Endothelial cell of umbilical vein (primary cell): ENCODE results near the gene MYL5. TPM values are rescaled to one million over a fixed set of nuclear protein-coding genes. Genes with fewer than 3 reads are reported as not detected.
"Not testable (repeated sequence)": the region's sequence is repeated elsewhere in the genome, so short reads cannot be mapped to it uniquely, and the experiment has no call there.

ENCODE experiments used
- BruUV-seq: library from RNA; stranded (reverse); fragments of 400-500 nt; replicated peaks from 2 replicates; lab custom pipeline; 2021; lab: Mats Ljungman, UMichigan
- CTCF ChIA-PET: fragments of 300-600, 350-600 bp; sonication (Branson Sonifier 250); formaldehyde crosslinking; loops from one replicate; lab custom pipeline; 2021; ENCODE audit warnings: antibody characterized with exemption, inconsistent platforms; lab: Charles Lee
- POLR2A ChIA-PET: fragments of 300-600, 350-600 bp; sonication (Branson Sonifier 250); formaldehyde crosslinking; loops from one replicate; lab custom pipeline; 2021; ENCODE audit warnings: antibody characterized with exemption, inconsistent platforms; lab: Charles Lee
- DNase-seq: peaks from one replicate; pipeline ENCODE4 v3.0.0-alpha.2; 2011; ENCODE audit warnings: low read depth, low spot score
- FAIRE-seq: peaks from 2 replicates; lab custom pipeline; 2011; peaks lifted over from hg19 to GRCh38; lab: Jason Lieb, UNC
- H2AFZ ChIP-seq: 2 replicates; pipeline ENCODE4 v1.6.0; 2012; ENCODE audit warnings: low read depth, low read length, control low read depth, inconsistent platforms
- H3K27ac ChIP-seq: 2 replicates; pipeline ENCODE4 v1.5.1; 2011; ENCODE audit warnings: low read depth, mild to moderate bottlenecking, control low read depth, low read length, moderate library complexity; ENCODE audit not compliant: insufficient read depth
- H3K27me3 ChIP-seq, 2 experiments: 2 replicates each; pipeline versions ENCODE4 v1.6.0 to v1.6.1; 2011; ENCODE audit warnings: low read length in 2 of 2, mixed read lengths in 1 of 2; ENCODE audit not compliant: control insufficient read depth in 2 of 2, insufficient read depth in 2 of 2
- H3K36me3 ChIP-seq, 2 experiments: 2 replicates in 1 of 2; 3 replicates in 1 of 2; pipeline ENCODE4 v1.5.1; 2011; ENCODE audit warnings: low read length in 2 of 2, mild to moderate bottlenecking in 1 of 2, moderate library complexity in 1 of 2; ENCODE audit not compliant: control insufficient read depth in 2 of 2, insufficient read depth in 2 of 2; ENCODE audit errors: extremely low read depth in 1 of 2
- H3K4me1 ChIP-seq: 3 replicates; pipeline ENCODE4 v1.5.1; 2011; ENCODE audit warnings: mild to moderate bottlenecking, low read length; ENCODE audit not compliant: control insufficient read depth, insufficient read depth; ENCODE audit errors: extremely low read depth
- H3K4me2 ChIP-seq: 2 replicates; pipeline ENCODE4 v1.6.1; 2011; ENCODE audit warnings: low read length, control low read depth, mixed read lengths; ENCODE audit not compliant: insufficient read depth
- H3K4me3 ChIP-seq, 3 experiments: fragments of 200-600 bp in 1 of 3; sonication (generic), shearing (Covaris generic) in 1 of 3; replicated peaks in 1 of 3; 2 replicates each; pipeline ENCODE4 v1.5.1; 2011 to 2016; ENCODE audit warnings: control low read depth in 3 of 3, low read length in 3 of 3, mild to moderate bottlenecking in 2 of 3, inconsistent platforms in 1 of 3, low read depth in 1 of 3, moderate library complexity in 1 of 3; ENCODE audit not compliant: insufficient read depth in 1 of 3
- H3K79me2 ChIP-seq: 2 replicates; pipeline ENCODE4 v1.6.0; 2012; ENCODE audit warnings: low read length, inconsistent platforms; ENCODE audit not compliant: control insufficient read depth, insufficient read depth
- H3K9ac ChIP-seq: replicated peaks from 2 replicates; pipeline ENCODE3; 2011; ENCODE audit warnings: low read length, control low read depth; ENCODE audit not compliant: insufficient read depth; ENCODE audit errors: extremely low read depth
- H3K9me1 ChIP-seq: replicated peaks from 3 replicates; pipeline ENCODE4 v1.6.0; 2011; ENCODE audit warnings: mild to moderate bottlenecking, low read length; ENCODE audit not compliant: control insufficient read depth, insufficient read depth; ENCODE audit errors: extremely low read depth
- H3K9me3 ChIP-seq: replicated peaks from 2 replicates; pipeline ENCODE4 v1.5.1; 2012; ENCODE audit warnings: low read length, inconsistent platforms; ENCODE audit not compliant: control insufficient read depth, insufficient read depth
- H4K20me1 ChIP-seq: replicated peaks from 2 replicates; pipeline ENCODE3; 2011; ENCODE audit warnings: mild to moderate bottlenecking, low read length; ENCODE audit not compliant: control insufficient read depth, insufficient read depth; ENCODE audit errors: extremely low read depth
- CTCF ChIP-seq, 2 donors: IDR thresholded peaks; 1 replicate in 1 of 2; 2 replicates in 1 of 2; pipeline ENCODE4 v1.5.1; 2011; ENCODE audit warnings: low read length in 2 of 2, mild to moderate bottlenecking in 2 of 2, moderate library complexity in 2 of 2, control low read depth in 1 of 2, inconsistent platforms in 1 of 2, low read depth in 1 of 2; ENCODE audit not compliant: insufficient read depth in 1 of 2; ENCODE audit errors: extremely low read depth in 1 of 2
- EZH2 ChIP-seq: IDR thresholded peaks from 2 replicates; pipeline ENCODE4 v1.6.1; 2012; ENCODE audit warnings: borderline replicate concordance, low read depth, mild to moderate bottlenecking, moderate library complexity, low read length, inconsistent platforms; ENCODE audit not compliant: severe bottlenecking
- FOS ChIP-seq: IDR thresholded peaks from 2 replicates; pipeline ENCODE4 v1.6.1; 2011; ENCODE audit warnings: mild to moderate bottlenecking, low read length, moderate library complexity, borderline replicate concordance; ENCODE audit not compliant: insufficient read depth
- GATA2 ChIP-seq: IDR thresholded peaks from 2 replicates; pipeline ENCODE4 v1.7.0; 2011; ENCODE audit warnings: low read depth, mild to moderate bottlenecking, moderate library complexity, mixed read lengths, low read length; ENCODE audit not compliant: insufficient read length, insufficient read depth
- JUN ChIP-seq: IDR thresholded peaks from 2 replicates; pipeline ENCODE4 v1.6.1; 2011; ENCODE audit warnings: borderline replicate concordance, low read depth; ENCODE audit not compliant: insufficient read length, insufficient read depth
- MAX ChIP-seq: IDR thresholded peaks from 2 replicates; pipeline ENCODE4 v1.6.1; 2011; ENCODE audit not compliant: insufficient read depth, insufficient read length
- MYC ChIP-seq: IDR thresholded peaks from one replicate; pipeline ENCODE4 v1.6.1; 2011; ENCODE audit warnings: mild to moderate bottlenecking, low read depth, low read length
- POLR2A ChIP-seq: IDR thresholded peaks from 2 replicates; pipeline ENCODE4 v1.6.1; 2012; ENCODE audit warnings: low read depth, mild to moderate bottlenecking, control low read depth, low read length
- POLR2AphosphoS5 ChIP-seq: IDR thresholded peaks from 2 replicates; pipeline ENCODE4 v1.6.1; 2012; ENCODE audit warnings: low read depth, mild to moderate bottlenecking, control low read depth, low read length, moderate library complexity; ENCODE audit not compliant: insufficient read depth
- dilution Hi-C: fragments of 300-500 bp; cut with MboI; formaldehyde crosslinking; loops from one replicate; pipeline ENCODE4 v1.15.0; 2019; ENCODE audit warnings: low sequenced_read_pairs; ENCODE audit not compliant: extremely low pct_ligation_motif_present
- intact Hi-C: fragments of 100-400 bp; cut with micrococcal nuclease; formaldehyde crosslinking; loops from one replicate; pipeline ENCODE4 v1.10.0; 2022
- polyA plus RNA-seq, 4 experiments: library from polyadenylated mRNA; depleted of rRNA in 3 of 4; stranded (reverse) in 3 of 4; unstranded in 1 of 4; fragments of >200 nt; gene quantifications; 2 replicates each; pipeline versions ENCODE4 v1.2.1 to v1.2.3, GENCODE V29; 2011 to 2012; ENCODE audit warnings: missing spikeins in 1 of 4
- total RNA-seq: library from RNA; stranded (reverse); gene quantifications from 2 replicates; pipeline ENCODE4 v1.2.3, GENCODE V29; 2021

Gene MYL5
- total and polyA plus RNA-seq, 2 donors (not counting 3 experiments of a cell fraction or from before 2014, with no cell fraction given), result 12.3 to 13.4 TPM

- H3K4me2 ChIP-seq, result no peak overlapping the region
- H3K4me1 ChIP-seq, result no peaks in the 10 kb centered on the region
- H3K79me2 ChIP-seq, result no peaks in the 10 kb centered on the region
- ChIA-PET CTCF (no interaction called here), POLR2A (no interaction called here)
- H3K27me3 ChIP-seq, result peaks cover 0 to 5% of the 10 kb centered on the region in 2 experiments
- H3K9me1 ChIP-seq, result no peaks in the 10 kb centered on the region
- no peaks in the 10 kb centered on the region for H4K20me1 ChIP-seq
- no peaks in the 10 kb centered on the region for H3K9me3 ChIP-seq
- TF ChIP-seq MAX, result no peak
- no peak for TF ChIP-seq MYC
- TF ChIP-seq FOS, result no peak
- no peak for TF ChIP-seq CTCF (IDR thresholded peaks at IDR 0.05; ENCODE audit: extremely low read depth in 1 of 2, insufficient read depth in 1 of 2, low read depth in 1 of 2, low read length in 2 of 2)
- TF ChIP-seq EZH2, result no peak
- no peak for TF ChIP-seq JUN
- TF ChIP-seq GATA2, result no peak
- TF ChIP-seq POLR2A, result no peak
- TF ChIP-seq POLR2AphosphoS5, result no peak
- no peak for DNase-seq
- H3K27ac ChIP-seq, result no peak overlapping the region
- FAIRE-seq, result no peak
- intact Hi-C loops (no loop called here), dilution Hi-C loops (no loop called here)
- H2AFZ ChIP-seq, result no peak overlapping the region
- BruUV-seq, result no TSS peak
- H3K36me3 ChIP-seq, result peaks cover 9% of the 10 kb centered on the region in 2 experiments
- H3K9ac ChIP-seq, result no peak overlapping the region
- H3K4me3 ChIP-seq, result no peak overlapping the region
Measured at GRCh38 chr4:667545-667925, 6.8 kb upstream of the MYL5 start.

GRCh38 chr4:668219-668618 lies 6.1 kb upstream of the MYL5 start:
- FAIRE-seq, CTCF ChIA-PET, H3K27me3 ChIP-seq, H3K4me3 ChIP-seq, H3K36me3 ChIP-seq, POLR2A ChIA-PET, H3K4me1 ChIP-seq, intact Hi-C loops, H3K9me1 ChIP-seq, H3K9me3 ChIP-seq, H3K27ac ChIP-seq, H3K9ac ChIP-seq, H3K79me2 ChIP-seq, BruUV-seq, dilution Hi-C loops, H4K20me1 ChIP-seq, H2AFZ ChIP-seq, H3K4me2 ChIP-seq, DNase-seq: not testable (repeated sequence)

- H4K20me1 ChIP-seq, H3K4me3 ChIP-seq, H3K27ac ChIP-seq, CTCF ChIA-PET, BruUV-seq, H3K9ac ChIP-seq, H3K36me3 ChIP-seq, dilution Hi-C loops, H3K4me1 ChIP-seq, DNase-seq, H3K9me3 ChIP-seq, H3K27me3 ChIP-seq, FAIRE-seq, H3K4me2 ChIP-seq, POLR2A ChIA-PET, H2AFZ ChIP-seq, H3K9me1 ChIP-seq: not testable (repeated sequence)
- H3K79me2 ChIP-seq, result peaks cover 10% of the 10 kb centered on the region
- intact Hi-C loops, result loop anchor here (10.0 kb wide), 2 partner anchors 195 to 335 kb away; partner anchors contain the start of gene ZNF141
Measured at GRCh38 chr4:669806-670559, 4.4 kb upstream of the MYL5 start.
